ENCODE data around the gene TNFRSF8.

TNFRSF8 gene

GRCh38 chr1:12059722-12060464 is 3.2 kb upstream of the TNFRSF8 start:
- TF ChIP-seq TAF1 (IDR thresholded peaks at IDR 0.05; ENCODE audit: borderline replicate concordance, insufficient read depth, low read length) (no peak), POLR2AphosphoS5 (IDR thresholded peaks at IDR 0.05; ENCODE audit: low read depth, low read length) (no peak), SIN3A (IDR thresholded peaks at IDR 0.05; ENCODE audit: borderline replicate concordance, insufficient read depth, low read length) (no peak), FOXP2 (optimal IDR thresholded peaks at IDR 0.05; ENCODE audit: borderline replicate concordance, extremely low read depth, extremely low read length, insufficient read depth) (no peak)
- TF ChIP-seq, protein P1, sequence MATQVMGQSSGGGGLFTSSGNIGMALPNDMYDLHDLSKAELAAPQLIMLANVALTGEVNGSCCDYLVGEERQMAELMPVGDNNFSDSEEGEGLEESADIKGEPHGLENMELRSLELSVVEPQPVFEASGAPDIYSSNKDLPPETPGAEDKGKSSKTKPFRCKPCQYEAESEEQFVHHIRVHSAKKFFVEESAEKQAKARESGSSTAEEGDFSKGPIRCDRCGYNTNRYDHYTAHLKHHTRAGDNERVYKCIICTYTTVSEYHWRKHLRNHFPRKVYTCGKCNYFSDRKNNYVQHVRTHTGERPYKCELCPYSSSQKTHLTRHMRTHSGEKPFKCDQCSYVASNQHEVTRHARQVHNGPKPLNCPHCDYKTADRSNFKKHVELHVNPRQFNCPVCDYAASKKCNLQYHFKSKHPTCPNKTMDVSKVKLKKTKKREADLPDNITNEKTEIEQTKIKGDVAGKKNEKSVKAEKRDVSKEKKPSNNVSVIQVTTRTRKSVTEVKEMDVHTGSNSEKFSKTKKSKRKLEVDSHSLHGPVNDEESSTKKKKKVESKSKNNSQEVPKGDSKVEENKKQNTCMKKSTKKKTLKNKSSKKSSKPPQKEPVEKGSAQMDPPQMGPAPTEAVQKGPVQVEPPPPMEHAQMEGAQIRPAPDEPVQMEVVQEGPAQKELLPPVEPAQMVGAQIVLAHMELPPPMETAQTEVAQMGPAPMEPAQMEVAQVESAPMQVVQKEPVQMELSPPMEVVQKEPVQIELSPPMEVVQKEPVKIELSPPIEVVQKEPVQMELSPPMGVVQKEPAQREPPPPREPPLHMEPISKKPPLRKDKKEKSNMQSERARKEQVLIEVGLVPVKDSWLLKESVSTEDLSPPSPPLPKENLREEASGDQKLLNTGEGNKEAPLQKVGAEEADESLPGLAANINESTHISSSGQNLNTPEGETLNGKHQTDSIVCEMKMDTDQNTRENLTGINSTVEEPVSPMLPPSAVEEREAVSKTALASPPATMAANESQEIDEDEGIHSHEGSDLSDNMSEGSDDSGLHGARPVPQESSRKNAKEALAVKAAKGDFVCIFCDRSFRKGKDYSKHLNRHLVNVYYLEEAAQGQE (IDR thresholded peaks at IDR 0.05; ENCODE audit: insufficient read depth in 1 of 2, low read depth in 2 of 2, low read length in 2 of 2) = no peak

DNA sequence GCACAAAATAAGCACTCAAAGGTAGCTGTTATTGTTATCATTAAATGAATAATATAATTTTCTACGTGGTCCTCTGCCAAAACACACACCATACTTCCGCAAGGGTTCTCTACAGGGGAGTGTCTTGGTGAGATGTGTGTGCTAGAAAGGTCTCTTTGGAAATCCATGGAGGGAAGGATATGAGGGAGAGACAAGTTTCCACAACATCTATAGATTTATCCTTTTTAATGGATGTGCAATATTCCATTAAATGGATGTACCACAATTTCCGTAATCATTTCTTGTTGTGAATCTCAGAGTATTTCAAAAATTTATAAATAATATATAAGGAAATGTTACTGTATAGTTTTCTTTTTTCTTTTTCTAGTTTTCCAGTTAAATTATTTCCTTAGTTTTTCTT is 2.6 kb upstream of the TNFRSF8 start:
- TF ChIP-seq TAF1 (IDR thresholded peaks at IDR 0.05; ENCODE audit: borderline replicate concordance, insufficient read depth, low read length) (no peak), POLR2AphosphoS5 (IDR thresholded peaks at IDR 0.05; ENCODE audit: low read depth, low read length) (no peak), FOXP2 (optimal IDR thresholded peaks at IDR 0.05; ENCODE audit: borderline replicate concordance, extremely low read depth, extremely low read length, insufficient read depth) (no peak), SIN3A (IDR thresholded peaks at IDR 0.05; ENCODE audit: borderline replicate concordance, insufficient read depth, low read length) (no peak)
- TF ChIP-seq, protein P1 (IDR thresholded peaks at IDR 0.05; ENCODE audit: insufficient read depth in 1 of 2, low read depth in 2 of 2, low read length in 2 of 2) = no peak

GRCh38 chr1:12064073-12064969 is 1.2 kb downstream of the TNFRSF8 start:
- TF ChIP-seq POLR2AphosphoS5 (IDR thresholded peaks at IDR 0.05; ENCODE audit: low read depth, low read length) = no peak
- no peak for TF ChIP-seq SIN3A (IDR thresholded peaks at IDR 0.05; ENCODE audit: borderline replicate concordance, insufficient read depth, low read length)
- no peak for TF ChIP-seq FOXP2 (optimal IDR thresholded peaks at IDR 0.05; ENCODE audit: borderline replicate concordance, extremely low read depth, extremely low read length, insufficient read depth)
- TF ChIP-seq TAF1 (IDR thresholded peaks at IDR 0.05; ENCODE audit: borderline replicate concordance, insufficient read depth, low read length) = no peak
- TF ChIP-seq, protein P1 (IDR thresholded peaks at IDR 0.05; ENCODE audit: insufficient read depth in 1 of 2, low read depth in 2 of 2, low read length in 2 of 2) = no peak

GRCh38 chr1:12065872-12066271 is 2.8 kb downstream of the TNFRSF8 start:
- TF ChIP-seq, protein P1 (IDR thresholded peaks at IDR 0.05; ENCODE audit: insufficient read depth in 1 of 2, low read depth in 2 of 2, low read length in 2 of 2) = no peak
- TF ChIP-seq POLR2AphosphoS5 (IDR thresholded peaks at IDR 0.05; ENCODE audit: low read depth, low read length) (no peak), TAF1 (IDR thresholded peaks at IDR 0.05; ENCODE audit: borderline replicate concordance, insufficient read depth, low read length) (no peak), FOXP2 (optimal IDR thresholded peaks at IDR 0.05; ENCODE audit: borderline replicate concordance, extremely low read depth, extremely low read length, insufficient read depth) (no peak), SIN3A (IDR thresholded peaks at IDR 0.05; ENCODE audit: borderline replicate concordance, insufficient read depth, low read length) (no peak)
